Measurements from ENCODE around the gene SCNN1G.
"Not testable (repeated sequence)": the region's sequence is repeated elsewhere in the genome, so short reads cannot be mapped to it uniquely, and the experiment has no call there.

Gene SCNN1G

DNA sequence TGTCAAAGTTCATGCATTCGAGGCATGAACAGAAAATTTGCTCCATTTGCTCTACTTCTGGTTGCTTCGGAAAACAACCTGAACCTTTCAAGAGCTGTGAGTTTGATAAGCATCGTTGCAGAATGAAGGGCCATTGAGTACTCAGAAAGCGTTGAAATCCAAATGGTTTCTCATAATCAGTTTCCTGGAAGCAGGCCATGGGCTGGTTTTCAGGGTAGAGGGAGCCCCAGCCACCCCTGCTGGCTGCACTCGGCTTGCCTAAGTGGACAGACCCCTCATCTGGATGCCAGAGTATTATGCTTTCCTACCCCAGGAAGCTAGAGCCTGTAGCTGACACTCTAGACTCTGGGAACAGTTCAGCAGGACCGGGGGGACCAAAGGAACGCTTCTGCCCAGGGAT lies 24.4 kb downstream of the SCNN1G start:
- DNase-seq = no peak

DNA sequence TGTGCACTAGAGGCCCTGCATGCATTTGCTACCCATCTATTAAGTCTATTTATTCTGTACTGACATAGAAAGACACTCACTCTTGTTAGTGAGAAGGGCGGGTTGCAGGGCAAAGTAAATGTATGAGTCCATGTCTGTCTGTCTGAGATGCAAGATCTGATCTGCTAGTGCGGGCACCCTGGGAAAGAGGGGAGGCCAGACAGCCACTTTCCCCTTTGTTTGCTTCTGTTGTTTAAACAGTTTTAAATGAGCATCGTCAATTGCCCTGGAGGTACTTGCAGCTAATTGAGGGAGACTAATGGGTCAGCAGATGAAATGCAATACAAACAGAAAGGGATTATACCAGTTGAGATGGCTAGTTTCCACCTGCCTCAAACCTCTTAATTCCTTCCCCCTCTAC lies 24.9 kb downstream of the SCNN1G start:
- no peak for DNase-seq

GRCh38 chr16:23209606-23210005 lies 27.1 kb downstream of the SCNN1G start:
- no peak for DNase-seq

GRCh38 chr16:23213831-23214230 lies 31.3 kb downstream of the SCNN1G start:
- DNase-seq = no peak

- no peak for DNase-seq
Observed at GRCh38 chr16:23214796-23215195, 32.3 kb downstream of the SCNN1G start.

- no peak for DNase-seq
Observed at GRCh38 chr16:23215435-23215834, 32.9 kb downstream of the SCNN1G start.

- no peak for DNase-seq
Observed at GRCh38 chr16:23216658-23217246, 34.2 kb downstream of the SCNN1G start.

DNA sequence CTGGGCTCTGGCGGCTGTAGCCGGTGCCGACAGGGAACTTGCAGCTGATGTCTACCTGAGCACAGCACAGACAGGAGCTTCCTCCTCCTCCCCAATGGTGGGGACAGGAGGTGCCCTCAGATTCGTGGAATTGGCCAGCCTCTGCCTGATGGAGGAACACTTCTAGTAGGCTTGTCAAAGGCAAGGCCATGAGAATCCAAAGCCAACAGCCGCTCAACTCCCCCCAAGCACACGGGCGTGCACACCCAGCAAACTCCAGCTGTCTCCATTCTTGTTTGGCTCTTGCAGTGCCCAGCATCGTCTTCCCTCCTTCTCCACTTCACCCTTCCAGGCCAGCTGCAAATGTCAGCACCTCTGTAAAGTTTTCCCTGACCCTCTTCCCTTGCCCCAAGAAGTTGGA lies 35.1 kb downstream of the SCNN1G start:
- DNase-seq = no peak

- DNase-seq = no peak
Observed at GRCh38 chr16:23222929-23223328, 40.4 kb downstream of the SCNN1G start.

- DNase-seq = no peak
Observed at GRCh38 chr16:23223368-23223767, 40.8 kb downstream of the SCNN1G start.

DNA sequence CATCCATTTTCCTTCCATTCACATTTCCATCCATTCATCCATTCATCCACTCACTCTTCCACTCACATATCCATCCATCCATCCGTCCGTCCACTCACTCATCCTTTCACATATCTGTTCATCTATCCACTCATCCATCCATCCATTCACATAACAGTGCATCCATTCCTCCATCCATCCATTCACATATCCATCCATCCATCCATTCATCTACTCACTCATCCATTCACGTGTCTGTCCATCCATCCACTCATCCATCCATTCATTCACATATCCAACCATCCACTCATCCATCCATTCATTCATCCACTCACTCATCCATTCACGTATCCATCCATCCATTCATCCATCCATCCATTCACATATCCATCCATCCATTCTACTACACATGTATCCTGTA lies 42.6 kb downstream of the SCNN1G start:
- DNase-seq = no peak

GRCh38 chr16:23225634-23226033 lies 43.1 kb downstream of the SCNN1G start:
- no peak for DNase-seq

GRCh38 chr16:23227529-23227928 lies 45.0 kb downstream of the SCNN1G start:
- DNase-seq = no peak

GRCh38 chr16:23229714-23230113 lies 47.2 kb downstream of the SCNN1G start:
- no peak for DNase-seq

DNA sequence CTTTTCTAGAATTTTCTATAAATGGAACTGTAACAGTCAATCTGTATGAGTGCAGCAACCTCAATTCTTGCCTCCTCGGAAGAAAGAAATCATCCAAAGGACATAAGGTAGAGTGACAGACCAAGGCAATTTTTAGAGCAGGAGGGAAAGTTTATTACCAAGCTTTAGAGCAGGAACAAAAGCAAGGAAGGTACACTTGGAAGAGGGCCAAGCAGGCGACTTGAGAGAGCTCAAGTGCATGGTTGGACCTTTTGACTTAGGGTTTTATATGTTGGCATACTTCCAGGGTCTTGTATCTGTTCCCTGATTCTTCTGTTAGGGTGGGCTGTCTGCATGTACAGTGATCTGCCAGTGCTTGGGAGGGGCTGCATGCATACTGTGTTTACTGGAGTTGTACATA lies 50.3 kb downstream of the SCNN1G start:
- DNase-seq = no peak

DNA sequence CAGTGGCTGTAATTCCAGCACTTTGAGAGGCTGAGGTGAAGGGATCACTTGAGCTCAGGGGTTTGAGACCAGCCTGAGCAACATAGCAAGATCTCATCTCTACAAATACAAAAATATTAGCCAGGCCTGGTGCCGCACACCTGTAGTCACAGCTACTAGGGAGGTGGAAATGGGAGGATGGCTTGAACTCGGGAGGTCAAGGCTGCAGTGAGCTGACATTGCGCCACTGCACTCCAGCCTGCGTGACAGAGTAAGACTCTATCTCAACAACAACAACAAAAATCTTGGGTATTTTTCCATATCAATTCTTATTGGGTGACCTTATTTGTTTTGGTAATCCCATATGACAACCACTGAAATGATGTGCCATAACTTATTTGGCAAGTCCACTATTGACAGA lies 52.6 kb downstream of the SCNN1G start:
- DNase-seq = no peak

- no peak for DNase-seq
Observed at GRCh38 chr16:23236983-23237382, 54.4 kb downstream of the SCNN1G start.

DNA sequence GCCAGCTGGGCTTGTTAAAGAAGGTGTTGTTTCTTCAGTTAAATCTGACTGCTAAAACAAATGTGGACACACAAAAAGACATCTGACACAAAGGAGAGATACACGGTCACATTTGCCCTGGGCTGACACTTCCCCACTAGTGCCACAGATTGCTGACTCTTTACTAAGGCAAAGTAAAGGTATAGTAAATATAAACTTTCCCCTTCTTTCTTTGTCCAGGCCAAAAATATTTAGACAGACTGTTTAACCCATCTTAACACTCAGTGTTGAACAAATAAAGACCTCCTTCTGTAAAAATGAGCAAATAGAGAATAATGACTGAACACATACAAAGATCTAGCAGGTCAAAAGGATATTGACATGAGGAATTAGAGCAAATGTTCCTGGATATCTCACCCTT lies 58.4 kb downstream of the SCNN1G start:
- DNase-seq = no peak

- DNase-seq = no peak
Observed at GRCh38 chr16:23244122-23244521, 61.6 kb downstream of the SCNN1G start.

DNA sequence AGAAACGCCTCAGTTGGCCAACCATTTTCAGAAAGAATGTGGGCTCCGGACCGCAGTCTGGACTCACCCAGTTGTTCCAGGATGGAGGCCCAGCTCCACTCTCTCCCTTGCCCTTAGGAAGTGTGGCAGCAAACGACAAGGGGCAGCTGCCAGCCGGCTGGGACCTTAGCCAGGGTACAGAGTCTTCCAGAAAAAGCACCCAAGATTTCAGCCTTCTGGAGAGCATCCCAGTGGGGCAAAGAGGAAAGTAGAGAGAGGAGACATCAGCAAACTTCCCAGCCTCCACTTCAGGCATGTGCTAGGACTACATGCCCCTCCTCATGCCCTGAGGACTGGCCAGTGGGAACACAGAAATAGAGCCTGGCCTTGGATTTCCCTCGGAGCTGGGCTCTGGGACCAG lies 62.7 kb downstream of the SCNN1G start:
- no peak for DNase-seq

DNA sequence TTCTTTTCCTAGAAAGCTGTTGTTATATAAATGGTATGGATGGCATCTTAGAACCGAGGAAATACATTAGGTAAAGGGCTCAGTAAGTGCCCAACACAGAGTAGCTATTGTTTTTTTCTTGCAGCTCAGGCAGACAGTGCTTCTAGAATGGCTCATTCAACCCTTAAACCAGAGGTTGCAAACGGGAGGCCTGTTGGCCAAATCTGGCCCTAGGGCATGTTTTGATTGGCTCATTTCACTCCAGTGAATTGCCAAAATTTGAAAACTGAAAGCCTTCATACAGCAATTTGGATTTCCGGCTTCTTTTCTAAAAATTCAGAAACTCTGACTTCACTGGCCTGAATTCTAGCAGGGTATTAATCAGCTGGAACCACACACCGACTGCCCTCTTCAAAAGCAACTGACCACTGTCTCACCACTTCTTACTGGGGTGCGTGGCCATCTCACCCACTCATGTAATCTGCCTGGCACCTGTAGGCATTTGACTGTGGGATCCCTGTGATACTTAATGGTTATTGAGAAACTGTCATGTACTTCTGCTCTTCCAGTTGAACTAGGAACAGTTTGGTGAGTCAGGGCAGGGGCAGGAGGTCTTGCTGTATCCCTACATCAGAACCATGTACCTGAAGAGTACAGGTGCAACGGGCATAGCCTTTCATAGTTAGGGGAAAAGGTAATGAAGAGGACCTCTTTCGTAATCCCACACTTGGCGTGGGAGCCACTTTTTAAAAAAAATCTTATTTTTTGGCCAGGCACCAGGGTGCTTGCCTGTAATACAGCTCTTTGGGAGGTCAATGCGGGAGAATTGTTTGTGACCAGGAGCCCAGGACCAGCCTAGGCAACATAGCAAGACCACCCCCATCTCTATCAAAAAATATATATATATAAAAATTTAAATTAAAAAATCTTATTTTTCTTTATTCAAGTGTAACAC lies 66.0 kb downstream of the SCNN1G start:
- DNase-seq = no peak

DNA sequence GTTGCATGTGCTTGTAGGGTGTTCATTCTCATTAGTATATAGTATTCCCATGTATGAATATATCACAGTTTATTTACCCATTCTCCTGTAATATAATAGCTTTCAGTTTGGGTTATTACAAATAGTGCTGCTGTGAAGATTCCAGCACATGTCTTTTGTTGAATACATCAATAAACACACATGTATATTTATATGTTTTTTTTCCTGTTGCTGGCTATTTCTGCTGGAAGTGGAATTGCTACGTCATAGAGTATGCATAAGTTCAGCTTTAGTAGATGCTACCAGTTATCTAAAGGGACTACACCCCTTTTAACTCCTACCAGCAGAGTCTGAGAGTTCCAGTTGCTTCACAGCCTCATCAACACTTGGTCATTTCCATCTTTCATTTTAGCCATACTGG lies 67.3 kb downstream of the SCNN1G start:
- DNase-seq = no peak

DNA sequence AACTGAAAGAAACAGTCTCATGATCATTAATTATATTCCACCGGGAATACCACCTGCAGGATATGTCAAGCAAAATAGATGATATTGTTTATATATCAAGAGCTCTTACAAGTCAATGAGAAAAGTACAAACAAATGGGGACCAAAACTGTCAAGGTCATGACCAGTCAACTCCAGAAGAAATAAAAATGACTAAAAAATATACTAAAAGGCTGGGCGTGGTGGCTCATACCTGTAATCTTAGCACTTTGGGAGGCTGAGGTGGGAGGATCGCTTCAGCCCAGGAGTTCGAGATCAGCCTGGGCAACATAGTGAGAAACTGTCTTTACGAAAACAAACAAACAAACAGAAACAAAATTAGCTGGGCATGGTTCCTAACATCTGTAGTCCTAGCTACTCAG lies 69.8 kb downstream of the SCNN1G start:
- DNase-seq = no peak

GRCh38 chr16:23253650-23254049 lies 71.1 kb downstream of the SCNN1G start:
- not testable (repeated sequence) for DNase-seq

- DNase-seq = no peak
Observed at GRCh38 chr16:23254338-23254737, 71.8 kb downstream of the SCNN1G start.

Measured in CD4-positive, alpha-beta T cell treated with Interleukin-15 for 1 hour (primary cell).